KOPT-K1 (cell line): Measurements from ENCODE around the gene GALNT16.

ENCODE experiments used
- H3K27ac ChIP-seq: fragments of 200-600 bp; sonication (generic); 2 replicates; pipeline ENCODE4 v1.5.1; 2016; ENCODE audit warnings: antibody characterized with exemption, mild to moderate bottlenecking, low read depth, low read length; ENCODE audit not compliant: poor library complexity, severe bottlenecking
- H3K36me3 ChIP-seq: fragments of 200-600 bp; sonication (generic); 2 replicates; pipeline ENCODE4 v1.5.1; 2017; ENCODE audit warnings: antibody characterized with exemption, mild to moderate bottlenecking, low read length, moderate library complexity; ENCODE audit not compliant: insufficient read depth
- H3K9me3 ChIP-seq: fragments of 200-600 bp; sonication (generic); 2 replicates; pipeline ENCODE4 v1.5.1; 2017; ENCODE audit warnings: antibody characterized with exemption, low read length, mild to moderate bottlenecking; ENCODE audit not compliant: insufficient read depth, poor library complexity, severe bottlenecking

The GALNT16 gene

DNA sequence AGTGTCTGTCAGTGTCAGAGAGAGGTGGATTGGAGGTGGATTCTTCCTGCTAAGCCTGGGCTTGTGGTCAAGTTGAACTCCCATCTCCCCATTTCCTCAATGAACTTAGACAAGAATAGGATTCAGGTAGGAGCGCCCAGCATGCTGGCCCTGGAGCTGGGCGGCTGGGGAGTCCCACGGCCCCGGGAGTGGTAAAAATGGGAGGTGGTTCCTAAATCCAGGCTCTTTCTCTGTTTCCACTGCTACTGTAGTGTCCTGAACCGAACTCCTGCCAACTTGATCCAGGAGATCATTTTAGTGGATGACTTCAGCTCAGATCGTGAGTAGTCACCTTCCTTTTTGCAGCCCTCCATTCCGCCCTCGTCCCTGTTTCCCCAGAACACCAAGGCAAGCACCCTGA lies 65.1 kb downstream of the GALNT16 start:
- no peaks in the 10 kb centered on the region for H3K36me3 ChIP-seq
- no peaks in the 10 kb centered on the region for H3K9me3 ChIP-seq

DNA sequence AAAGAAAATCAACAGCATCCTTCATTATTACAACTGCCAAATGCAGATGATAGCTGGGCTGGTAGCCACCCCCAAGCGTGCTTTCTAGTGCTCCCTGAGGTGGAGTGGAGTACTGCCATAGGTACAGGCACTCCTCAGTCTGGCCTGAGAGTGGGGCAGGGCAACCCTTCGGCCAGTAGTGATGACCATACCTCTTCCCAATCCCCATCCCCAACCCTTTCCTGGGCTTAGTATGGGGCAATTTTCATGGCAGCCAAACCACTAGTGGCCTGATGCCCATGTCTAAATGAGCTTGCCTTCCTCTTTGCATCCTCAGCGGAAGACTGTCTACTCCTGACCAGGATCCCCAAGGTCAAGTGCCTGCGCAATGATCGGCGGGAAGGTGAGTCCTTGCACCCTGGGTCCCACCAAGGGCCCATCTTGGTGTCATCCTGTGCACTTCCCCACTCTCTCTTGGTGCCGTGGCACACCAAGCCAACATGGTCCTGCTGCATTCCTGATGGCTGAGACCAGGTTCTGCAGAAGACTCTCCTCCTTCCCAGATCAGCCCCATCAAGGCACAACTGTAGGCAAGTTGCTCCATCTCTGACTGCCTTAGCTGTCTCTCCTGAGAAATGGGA lies 65.8 kb downstream of the GALNT16 start:
- no peaks in the 10 kb centered on the region for H3K36me3 ChIP-seq

More for the DNA sequence above, 65.1 kb downstream of the GALNT16 start:
- H3K27ac ChIP-seq = no peak overlapping the region

DNA sequence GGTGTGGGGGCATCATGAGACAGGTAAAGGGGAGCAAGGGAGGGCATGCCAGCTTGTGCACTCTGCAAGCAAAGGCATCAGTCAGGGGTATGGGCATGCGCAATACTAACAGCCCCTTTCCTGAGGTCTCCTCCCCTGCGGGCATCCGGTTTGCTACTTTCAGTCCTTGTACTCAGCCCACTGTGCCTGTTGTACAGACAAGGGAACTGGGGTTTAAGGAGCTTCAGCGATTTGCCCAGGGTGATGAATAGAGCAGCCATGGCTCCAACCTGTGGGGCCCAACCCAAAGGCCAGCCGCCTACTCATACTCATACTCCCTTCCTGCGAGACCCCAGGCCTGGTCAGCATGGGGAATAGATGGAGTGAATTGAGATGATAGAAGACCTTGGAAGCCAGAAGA lies 66.7 kb downstream of the GALNT16 start:
- Histone ChIP-seq H3K9me3 (no peaks in the 10 kb centered on the region), H3K27ac (no peak overlapping the region), H3K36me3 (no peaks in the 10 kb centered on the region)

More for the DNA sequence above, 65.8 kb downstream of the GALNT16 start:
- no peaks in the 10 kb centered on the region for H3K9me3 ChIP-seq
- H3K27ac ChIP-seq = no peak overlapping the region

DNA sequence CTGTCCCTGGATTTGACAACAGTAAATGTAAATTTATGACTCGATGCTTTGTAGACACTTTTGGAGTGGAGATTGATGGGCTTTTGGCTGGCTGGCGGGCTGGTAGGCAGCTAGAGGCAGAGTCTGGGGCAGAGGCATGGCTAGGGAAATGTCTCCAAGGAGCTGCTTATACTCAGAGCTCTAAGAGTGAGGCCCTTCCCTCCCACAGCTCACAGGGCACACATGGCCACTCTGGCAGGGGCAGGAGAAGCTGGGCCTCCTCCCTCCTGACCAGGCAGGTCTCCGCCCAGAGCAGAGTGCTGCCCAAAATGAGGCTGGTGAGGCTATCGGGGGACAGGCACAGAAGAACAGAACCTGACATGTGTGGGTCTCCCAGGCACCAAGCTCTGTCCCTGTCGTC lies 67.5 kb downstream of the GALNT16 start:
- H3K9me3 ChIP-seq = no peaks in the 10 kb centered on the region
- no peak overlapping the region for H3K27ac ChIP-seq
- no peaks in the 10 kb centered on the region for H3K36me3 ChIP-seq

DNA sequence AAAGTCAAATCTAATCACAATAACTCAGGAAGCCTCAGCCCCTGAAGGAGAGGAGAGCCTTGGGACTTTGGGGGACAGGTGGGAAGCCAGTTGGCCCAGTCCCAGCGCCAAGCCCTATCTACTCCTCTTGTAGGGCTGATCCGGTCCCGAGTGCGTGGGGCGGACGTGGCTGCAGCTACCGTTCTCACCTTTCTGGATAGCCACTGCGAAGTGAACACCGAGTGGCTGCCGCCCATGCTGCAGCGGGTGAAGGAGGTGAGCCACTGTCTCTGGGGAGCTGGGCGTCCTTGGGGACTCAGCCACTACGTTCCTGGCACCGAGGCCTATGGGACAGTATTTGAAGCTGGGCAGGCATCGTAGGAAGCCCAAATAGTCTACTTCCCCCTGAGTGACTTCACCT lies 68.4 kb downstream of the GALNT16 start:
- Histone ChIP-seq H3K36me3 (no peaks in the 10 kb centered on the region), H3K9me3 (no peaks in the 10 kb centered on the region), H3K27ac (no peak overlapping the region)

DNA sequence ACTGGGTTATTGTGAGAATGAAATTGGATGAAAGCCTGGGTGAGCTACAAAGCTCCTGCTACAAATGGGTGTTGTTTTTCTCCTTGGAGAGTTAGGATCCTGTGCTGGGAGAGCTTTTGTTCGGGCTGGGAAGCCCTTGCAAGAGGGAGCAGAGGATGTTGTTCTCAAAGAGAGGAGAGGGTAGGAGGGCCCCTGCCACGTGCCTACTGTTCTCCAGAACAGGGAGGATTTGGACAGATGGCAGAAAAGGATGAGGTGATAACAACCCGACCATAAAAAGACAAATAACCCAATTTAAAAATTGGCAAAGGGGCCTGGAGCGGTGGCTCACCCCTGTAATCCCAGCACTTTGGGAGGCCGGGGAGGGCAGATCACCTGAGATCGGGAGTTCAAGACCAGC lies 68.8 kb downstream of the GALNT16 start:
- no peaks in the 10 kb centered on the region for H3K36me3 ChIP-seq
- no peak overlapping the region for H3K27ac ChIP-seq
- H3K9me3 ChIP-seq = no peaks in the 10 kb centered on the region

DNA sequence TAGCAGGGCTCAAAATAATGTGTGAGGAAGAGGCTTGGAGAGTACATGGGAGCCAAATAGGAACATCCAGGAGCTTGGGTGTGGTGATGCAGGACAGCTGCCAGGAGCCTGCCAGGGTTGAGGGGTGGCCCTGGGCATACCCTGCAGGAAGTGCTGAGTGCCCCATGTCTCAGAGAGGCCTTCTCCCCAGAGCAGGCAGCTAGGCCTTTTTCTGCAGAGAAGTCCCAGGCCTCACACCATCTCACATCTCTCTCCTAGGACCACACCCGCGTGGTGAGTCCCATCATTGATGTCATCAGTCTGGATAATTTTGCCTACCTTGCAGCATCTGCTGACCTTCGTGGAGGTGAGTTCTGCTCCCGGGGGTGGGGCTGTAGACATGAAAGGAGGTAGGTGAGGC lies 71.2 kb downstream of the GALNT16 start:
- no peaks in the 10 kb centered on the region for H3K9me3 ChIP-seq
- H3K36me3 ChIP-seq = no peaks in the 10 kb centered on the region
- no peak overlapping the region for H3K27ac ChIP-seq

DNA sequence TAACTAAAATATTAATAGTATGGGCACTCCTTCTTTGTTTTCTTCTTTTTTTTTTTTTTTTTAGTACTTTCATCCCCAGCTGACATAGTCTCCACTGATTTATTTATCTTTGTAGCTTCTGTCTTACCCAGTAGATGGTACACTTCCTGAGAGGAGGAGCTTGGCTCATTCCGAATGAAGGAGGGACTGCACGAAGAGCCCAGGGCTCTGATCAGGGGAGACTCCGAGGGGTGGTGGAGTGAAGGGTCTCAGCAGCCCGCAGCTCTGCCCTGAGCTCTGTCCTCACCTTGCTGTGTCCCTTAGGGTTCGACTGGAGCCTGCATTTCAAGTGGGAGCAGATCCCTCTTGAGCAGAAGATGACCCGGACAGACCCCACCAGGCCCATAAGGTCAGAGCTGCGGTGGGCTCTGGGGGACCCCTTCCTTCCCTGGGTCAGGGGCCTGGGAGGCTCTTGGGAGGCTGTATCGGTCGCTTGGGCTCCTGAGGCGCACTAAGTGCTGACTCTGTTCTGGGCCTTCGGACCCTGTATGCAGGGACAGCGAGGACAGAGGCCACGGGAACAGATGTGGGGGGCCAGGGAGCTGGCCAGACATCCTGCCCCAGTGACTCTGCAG lies 72.9 kb downstream of the GALNT16 start:
- no peak overlapping the region for H3K27ac ChIP-seq
- H3K9me3 ChIP-seq = no peaks in the 10 kb centered on the region
- H3K36me3 ChIP-seq = no peaks in the 10 kb centered on the region

DNA sequence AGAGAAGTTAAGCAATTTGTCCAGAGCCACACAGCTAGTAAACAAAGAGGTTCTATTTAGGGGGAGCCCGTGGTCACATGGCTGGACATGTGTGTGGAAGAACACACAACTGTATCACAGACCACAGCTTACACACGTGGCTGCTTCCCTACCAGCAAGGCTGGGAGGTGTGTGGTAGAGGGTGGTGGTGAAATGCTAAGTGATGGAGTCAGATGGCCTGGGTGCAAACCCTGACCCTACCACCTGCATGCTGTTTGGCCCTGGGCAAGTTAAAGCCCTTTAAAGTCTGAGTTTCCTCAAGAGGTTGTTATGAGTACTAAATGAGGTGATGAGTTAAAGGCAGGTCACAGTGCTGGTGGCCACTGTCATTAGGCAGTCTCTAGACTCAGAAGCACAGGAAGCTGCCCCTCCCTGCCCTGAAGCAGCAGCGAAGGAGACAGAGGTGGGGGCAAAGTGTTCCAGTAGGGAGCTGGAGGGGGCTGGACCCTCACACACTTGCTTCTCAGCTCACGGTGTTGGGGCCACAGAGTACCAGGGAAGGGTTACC lies 73.9 kb downstream of the GALNT16 start:
- Histone ChIP-seq H3K27ac (no peak overlapping the region), H3K9me3 (no peaks in the 10 kb centered on the region)

DNA sequence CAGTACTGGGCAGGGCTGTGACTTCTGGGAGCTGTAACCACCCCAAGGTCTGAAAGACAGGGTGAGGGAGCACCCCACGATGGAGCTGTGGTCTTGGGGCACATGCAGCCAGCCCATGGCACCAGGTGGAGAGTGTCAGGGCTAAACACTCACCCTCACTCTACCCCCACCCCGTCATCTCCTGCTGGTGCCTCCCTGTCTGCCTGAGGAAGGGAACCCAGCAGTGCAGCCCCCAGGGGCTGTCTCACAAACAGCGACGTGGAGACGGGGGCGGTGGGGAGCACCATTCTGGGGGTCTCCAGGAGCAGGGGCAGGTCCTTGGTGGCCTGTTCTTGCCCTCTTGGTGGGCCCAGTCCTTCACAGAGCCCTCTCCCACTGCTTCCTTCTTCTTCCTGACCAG lies 74.6 kb downstream of the GALNT16 start:
- Histone ChIP-seq H3K36me3 (no peaks in the 10 kb centered on the region), H3K9me3 (no peaks in the 10 kb centered on the region), H3K27ac (no peak overlapping the region)

More for the DNA sequence above, 73.9 kb downstream of the GALNT16 start:
- no peaks in the 10 kb centered on the region for H3K36me3 ChIP-seq

DNA sequence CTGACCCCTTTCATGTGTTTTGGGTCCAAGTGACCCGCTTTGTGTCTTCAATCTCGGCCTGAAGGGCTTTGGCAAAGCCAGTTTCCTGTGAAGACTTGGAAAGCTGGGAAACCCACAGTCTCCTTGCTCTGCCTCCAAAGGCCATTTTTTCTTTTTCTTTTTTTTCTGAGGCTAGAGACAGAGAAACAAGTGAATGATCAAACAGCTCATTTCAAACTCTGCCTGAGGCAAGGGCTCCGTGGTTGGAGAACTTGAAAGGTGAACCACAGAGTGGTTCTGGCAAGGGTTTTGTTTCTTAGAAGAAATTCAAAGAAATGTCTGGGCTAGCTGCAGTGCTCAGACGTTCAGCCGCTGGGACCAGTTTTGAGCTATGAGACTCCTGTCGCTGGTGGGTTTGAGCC lies 75.4 kb downstream of the GALNT16 start:
- H3K27ac ChIP-seq = no peak overlapping the region
- H3K36me3 ChIP-seq = no peaks in the 10 kb centered on the region

DNA sequence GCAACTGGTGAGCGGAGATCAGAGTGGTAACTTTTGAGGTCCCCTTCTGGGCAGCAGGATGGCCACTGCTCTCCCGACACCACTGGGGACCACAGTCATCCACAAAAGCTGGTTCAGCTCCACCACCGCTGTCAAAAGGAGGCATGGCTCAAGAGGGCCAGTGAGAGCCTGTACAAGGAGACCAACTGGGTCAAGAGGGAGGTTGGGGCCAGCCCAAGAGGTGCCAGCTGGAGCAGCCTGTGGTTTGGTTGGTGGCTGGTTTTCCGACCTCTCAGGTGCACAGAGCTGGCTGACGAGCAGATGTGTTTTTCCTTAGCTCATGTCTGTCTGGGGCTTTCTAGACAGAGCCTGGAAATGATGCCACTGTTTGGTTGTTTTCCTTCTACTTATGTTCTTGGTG lies 78.0 kb downstream of the GALNT16 start:
- no peak overlapping the region for H3K27ac ChIP-seq
- no peaks in the 10 kb centered on the region for H3K9me3 ChIP-seq
- no peaks in the 10 kb centered on the region for H3K36me3 ChIP-seq

More for the DNA sequence above, 75.4 kb downstream of the GALNT16 start:
- no peaks in the 10 kb centered on the region for H3K9me3 ChIP-seq

DNA sequence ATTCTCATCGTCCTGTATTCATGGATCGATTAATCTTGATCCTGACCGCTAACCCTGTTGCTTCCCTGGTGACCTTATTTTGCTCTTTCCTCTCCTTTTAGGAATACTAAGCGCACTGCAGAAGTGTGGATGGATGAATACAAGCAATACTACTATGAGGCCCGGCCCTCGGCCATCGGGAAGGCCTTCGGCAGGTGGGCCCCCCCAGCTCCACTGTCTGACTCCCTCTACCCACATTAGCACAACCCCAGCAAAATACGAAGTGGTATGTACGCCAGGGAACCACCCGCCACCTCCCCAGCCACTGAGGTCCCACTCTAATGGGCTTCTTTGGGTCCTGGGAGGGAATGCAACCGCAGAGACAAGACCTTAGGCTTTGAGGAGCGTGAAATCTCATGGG lies 79.5 kb downstream of the GALNT16 start:
- Histone ChIP-seq H3K36me3 (no peaks in the 10 kb centered on the region), H3K27ac (no peak overlapping the region), H3K9me3 (no peaks in the 10 kb centered on the region)

DNA sequence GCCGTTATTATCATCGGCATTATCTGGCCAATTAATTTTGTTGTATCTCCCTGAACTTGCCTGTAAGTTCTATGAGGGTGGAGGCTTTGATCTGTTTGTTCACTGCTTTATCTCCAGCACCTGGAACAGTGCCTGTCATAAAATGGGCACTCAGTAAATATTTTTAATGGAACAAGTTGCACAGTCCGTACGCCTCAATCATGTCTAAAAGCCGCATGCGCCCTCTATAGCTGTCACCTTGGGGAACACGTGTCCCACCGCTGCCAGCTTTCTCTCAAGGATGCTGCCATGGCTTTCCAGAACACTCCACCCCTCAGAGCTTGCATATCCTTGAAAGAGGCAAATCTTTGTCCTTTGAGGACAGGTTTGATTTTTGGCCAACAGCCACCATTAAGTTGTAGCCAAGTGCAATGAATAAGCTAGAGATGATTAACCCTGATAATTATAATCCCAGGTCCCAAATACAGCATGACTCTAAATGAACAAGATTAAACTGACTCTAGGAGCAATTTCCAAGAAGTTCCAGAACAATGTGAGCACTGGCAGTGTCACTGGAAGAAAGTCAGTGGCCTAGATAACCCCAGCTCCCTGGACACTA lies 83.1 kb downstream of the GALNT16 start:
- no peaks in the 10 kb centered on the region for H3K9me3 ChIP-seq
- no peak overlapping the region for H3K27ac ChIP-seq
- H3K36me3 ChIP-seq = no peaks in the 10 kb centered on the region

DNA sequence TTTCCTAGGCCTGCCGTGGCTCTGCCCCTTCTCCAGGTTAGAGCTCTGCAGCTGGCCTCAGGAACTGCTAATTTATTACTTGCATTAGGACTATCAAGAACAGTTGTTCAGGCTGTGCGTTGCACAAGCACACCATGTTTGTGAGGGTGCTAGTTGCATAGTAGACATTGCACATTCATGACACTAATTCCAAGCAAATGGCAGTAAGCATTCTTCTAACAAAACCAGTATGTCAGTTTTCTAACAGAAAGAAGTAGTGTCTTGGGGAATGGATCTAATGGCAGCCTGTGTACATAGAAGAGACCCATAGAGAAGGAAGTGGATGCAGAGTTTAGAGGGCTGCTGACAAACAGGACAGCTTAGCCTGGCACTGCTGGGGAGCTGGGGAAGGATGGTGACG lies 84.2 kb downstream of the GALNT16 start:
- H3K27ac ChIP-seq = no peak overlapping the region
- no peaks in the 10 kb centered on the region for H3K36me3 ChIP-seq
- no peaks in the 10 kb centered on the region for H3K9me3 ChIP-seq

DNA sequence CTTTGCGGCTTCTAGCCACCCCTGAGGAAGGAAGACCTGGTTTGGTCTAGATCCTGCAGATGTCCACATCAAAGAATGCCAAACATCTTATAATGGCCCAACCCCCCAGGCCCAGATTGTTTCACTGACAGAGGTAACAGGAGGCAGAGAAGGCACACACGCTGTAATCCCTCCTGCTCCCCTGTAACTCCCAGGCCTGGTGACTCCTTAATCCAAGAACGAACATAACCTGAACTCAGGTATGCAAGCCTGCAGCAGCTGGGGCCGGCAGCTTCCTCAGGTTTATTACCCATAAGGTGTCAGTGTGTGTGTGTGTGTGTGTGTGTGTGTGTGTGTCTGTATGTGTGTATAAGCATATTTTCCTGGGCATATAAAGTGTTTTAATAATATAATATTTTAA lies 85.4 kb downstream of the GALNT16 start:
- no peaks in the 10 kb centered on the region for H3K9me3 ChIP-seq
- no peaks in the 10 kb centered on the region for H3K36me3 ChIP-seq
- no peak overlapping the region for H3K27ac ChIP-seq
